Measurements from ENCODE around the gene KIF25.

KIF25 gene

DNA sequence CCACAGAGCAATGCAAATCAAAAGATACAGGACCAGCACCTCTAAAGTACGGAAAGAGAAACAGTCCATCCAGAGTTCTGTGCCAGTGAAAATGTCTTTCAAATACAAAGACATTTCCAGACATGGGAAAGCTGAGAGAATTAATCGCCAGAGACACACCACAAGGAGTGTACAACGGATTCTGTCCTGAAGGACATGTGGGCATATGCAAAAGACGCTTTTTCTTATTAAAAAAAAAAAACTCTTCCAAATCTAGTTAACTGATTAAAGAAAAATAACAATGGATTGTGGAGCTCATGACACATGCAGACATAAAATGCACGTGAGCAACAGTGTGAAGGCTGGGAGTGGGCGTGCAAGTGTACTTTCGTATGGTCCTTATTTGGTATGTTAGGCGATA, 22.8 kb downstream of the KIF25 start:
- DNase-seq = no peak

DNA sequence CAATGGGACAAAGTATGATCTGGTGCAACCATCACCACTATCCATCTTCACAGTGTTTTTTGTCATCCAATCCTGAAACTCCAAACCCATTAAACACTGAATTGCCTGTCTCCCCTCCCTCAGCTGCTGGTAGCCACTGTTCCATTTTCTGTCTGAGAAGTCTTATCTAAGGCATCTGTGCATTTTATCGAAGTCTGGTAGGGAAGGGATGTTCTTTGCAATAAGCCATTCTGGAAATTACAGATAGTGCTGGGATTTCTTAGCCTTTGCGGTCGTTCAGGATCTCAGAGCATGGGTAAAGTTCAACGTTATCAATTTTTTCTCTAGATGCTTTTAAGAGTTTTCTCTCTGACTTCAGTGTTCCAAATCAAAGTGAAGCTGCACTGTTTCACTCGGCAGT, 24.1 kb downstream of the KIF25 start:
- no peak for DNase-seq

DNA sequence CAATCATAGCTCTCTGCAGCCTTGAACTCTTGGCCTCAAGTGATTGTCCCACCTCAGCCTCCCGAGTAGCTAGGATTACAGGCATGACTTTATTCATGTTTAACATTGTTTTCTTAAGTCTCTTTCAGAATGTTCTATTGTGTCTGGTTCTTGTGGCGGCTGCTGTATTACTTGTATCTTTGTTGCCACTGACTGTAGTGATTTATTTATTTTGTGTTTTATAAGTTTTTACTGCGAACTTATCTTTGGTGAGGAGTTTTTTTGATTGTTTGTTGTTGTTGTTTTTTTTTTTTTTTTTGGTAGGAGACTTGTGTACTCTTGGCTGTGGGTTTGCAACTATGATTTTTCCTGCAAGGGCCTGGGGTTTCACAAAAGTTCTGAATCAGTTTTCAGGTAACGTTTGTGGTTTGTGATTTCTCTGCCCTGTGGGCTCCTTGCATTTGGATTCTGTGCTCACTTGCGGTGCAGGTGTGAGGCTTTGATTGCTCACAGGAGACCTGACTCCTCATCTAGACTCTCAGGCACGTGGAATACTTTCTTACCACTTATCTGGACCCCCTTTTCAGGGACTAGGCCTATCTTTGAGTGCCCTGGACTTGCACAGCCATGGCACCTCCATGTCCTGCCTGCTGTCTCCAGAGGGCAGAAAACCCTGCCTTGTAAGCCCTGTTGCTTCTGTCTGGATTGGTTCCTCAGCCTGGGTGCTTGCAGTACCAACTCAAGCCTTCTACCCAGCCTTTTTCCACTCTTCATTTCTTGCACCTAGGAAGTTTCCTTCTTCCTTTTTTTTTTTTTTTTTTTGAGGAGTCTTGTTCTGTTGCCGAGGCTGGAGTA, 25.2 kb downstream of the KIF25 start:
- no peak for DNase-seq

DNA sequence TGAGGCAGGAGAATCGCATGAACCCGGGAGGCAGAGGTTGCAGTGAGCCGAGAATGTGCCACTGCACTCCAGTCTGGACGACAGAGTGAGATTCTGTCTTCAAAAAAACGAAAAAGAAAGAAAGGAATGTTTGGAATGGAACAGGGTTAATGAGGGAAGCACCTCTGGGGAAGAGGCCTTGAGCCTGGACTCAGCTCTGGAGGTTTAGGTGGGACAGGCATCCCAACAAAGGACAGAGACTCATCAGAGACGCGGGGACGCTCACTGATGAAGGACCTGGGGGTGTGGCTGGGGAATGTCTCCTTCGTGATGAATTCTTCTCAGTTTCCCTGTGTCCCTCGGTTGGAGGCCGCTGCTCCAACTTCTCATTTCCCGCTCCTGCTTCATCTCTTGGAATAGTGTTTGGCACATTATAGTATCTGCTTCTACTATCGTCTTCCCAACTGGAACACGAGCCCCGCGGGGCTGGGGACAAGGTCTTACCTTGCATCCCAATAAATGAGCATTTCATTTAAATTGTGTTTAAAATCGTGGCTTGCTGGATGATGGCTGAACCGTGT, 27.6 kb downstream of the KIF25 start:
- DNase-seq = no peak

DNA sequence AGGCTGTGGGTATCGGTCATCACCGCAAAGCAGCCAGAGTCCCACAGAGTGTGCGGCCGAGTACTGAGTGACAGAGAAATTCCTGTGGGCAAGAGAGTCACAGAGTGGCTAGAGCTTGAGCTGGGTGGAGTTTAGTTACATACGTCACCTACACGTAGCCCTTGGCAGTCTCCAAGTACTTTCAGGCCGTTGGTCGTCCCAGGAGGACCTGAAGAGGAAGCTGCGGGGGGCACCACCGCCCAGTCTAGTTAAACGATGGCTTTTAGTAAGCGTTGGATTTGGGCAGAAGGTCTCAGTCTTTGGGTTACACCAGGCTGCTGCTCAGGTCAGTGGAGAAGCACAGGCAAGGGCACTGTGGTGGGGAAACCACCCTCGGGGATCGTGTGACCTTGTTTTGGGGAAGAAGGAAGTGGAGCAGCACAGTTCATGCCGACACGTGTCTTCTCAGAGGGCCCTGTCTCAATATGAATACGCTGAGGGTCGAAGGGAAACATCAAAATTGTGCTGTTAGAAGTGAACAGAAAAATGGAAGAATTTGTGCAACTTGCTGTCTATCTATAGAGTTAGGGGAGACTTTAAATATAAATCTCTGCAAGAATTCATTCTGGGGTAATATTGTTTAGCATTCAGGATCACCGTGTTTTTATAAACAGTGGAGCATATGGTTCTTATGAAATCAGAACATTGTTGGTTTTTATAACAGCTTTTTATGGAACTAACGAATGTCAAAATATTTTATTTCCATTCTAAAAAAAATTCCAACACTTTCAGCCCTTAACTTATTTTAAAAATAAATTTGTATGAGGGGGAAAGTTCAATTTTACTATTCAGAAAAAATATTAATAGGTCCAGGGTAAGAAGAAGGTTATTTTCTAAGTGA, 28.6 kb downstream of the KIF25 start:
- no peak for DNase-seq

DNA sequence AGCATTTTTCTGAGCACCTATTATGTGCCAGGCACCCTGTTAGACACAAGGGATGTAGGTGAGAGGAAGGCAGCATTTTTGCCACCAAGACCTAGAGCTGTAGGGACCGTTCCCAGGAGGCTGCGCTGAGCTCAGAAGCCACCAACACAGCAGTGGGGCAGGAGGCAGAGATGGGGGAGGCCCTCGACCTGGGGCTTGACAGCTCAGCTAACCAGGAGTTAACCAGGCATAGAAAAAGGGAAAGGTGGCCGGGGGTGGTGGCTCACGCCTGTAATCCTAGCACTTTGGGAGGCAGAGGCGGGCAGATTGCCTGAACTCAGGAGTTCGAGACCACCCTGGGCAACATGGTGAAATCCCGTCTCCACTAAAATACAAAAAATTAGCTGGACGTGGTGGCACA, 29.5 kb downstream of the KIF25 start:
- DNase-seq = no peak

DNA sequence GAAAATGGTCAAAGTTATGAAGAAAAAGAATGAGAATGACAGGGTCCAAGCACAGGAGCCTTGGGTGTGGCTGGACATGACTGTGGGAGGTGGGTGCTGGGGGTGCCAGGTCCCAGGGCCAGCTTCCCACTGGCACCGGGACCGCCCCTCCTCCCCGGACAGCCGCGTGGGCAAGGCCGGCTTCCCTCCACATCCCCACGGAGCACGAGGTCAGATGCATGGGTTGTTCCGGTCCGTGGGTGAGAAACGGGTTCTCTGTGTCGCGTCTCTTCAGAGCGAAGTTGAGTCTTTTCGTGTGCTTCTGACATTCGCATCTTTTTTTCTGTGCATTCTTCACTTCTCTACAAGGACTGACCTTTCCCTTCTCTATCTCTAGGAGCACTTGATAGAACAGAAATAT, 30.1 kb downstream of the KIF25 start:
- no peak for DNase-seq

DNA sequence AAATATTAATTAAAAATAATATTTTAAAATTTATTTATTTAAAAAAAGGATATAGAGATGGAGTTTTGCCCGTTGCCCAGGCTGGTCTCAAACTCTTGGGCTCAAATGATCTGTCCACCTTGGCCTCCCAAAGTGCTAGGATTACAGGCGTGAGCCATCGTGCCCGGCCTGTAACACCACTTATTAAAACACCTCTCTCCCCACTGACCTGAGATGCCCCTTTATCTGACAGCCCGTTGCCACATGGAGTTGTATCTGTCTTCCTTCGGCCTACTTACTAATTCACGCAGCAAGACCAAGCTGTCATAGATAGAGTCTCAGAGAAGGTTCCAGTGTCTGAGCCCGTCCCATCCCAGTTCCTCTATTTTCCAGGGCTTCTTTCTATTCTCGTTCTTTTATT, 30.7 kb downstream of the KIF25 start:
- DNase-seq = no peak

DNA sequence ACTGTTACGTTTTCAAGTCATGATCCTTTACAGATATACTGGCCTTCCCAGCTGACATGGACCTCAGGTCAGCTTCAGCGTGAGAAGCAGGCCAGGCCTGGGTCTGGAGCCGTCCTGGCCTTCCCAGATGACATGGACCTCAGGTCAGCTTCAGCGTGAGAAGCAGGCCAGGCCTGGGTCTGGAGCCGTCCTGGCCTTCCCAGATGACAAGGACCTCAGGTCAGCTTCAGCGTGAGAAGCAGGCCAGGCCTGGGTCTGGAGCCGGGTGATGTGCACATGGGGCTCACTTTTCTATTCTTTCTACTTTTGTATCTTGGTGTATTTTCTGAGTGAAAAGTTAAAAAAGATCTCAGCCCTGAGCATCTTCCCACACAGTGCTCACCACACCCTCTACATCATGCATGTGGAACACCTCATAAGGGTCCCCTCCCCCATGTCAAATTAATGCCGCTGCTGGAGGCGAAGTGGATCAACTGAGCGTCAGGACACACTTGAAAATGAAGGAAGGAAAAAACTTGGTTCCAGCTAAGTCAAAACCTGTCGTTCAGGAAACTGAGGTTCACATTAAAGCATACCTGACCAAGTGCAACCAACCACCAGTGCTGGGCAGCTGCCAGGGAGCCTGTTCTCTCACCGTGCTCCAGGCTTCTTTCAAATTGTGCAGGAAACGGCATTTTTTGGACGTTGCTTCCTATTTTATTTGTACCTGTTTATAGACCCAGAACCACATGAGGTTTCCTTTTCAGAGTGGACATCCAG, 32.2 kb downstream of the KIF25 start:
- DNase-seq = no peak

DNA sequence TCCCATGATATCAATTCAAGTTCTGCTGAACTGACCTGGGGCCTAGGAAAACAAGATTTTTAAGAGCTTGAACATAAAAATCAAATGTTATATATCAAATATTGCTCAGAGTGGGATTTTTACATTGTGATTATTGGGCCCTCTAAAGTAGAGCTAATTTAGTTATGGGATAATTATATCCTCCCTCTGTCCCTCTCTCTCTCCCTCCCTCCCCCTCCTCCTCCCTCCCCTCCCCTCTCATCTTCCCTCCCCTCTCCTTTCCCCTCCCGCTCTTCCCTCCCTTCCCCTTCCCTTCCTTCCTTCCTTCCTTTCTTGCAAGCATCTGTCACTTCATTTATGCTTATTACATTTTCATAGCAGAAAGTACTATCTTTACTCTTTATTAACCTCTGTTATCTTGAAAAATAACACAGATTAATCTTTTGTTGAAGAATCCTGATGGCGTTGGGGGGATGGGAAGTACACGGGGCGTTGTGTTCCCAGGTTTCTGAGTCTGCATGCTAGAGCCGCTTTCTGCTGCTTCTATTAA, 32.8 kb downstream of the KIF25 start:
- no peak for DNase-seq

DNA sequence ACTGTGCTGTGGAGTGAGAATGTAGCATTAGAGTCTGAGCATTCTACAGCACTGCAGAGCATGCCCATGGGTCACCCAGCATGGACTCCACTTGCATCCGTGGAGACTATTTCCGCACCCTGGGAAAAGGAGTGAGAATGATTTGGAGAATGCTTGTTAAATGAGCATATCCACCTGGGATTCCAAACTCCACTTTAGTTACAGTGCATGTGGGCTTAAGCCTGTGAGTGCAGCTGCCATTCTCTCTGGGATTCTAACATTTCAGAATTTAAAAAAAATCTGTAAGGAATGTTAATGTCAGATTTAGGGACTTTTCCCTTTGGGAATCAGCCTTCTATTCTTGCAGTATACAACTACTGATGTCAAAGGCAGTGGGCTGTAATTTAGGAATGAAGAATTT, 33.4 kb downstream of the KIF25 start:
- DNase-seq = no peak

DNA sequence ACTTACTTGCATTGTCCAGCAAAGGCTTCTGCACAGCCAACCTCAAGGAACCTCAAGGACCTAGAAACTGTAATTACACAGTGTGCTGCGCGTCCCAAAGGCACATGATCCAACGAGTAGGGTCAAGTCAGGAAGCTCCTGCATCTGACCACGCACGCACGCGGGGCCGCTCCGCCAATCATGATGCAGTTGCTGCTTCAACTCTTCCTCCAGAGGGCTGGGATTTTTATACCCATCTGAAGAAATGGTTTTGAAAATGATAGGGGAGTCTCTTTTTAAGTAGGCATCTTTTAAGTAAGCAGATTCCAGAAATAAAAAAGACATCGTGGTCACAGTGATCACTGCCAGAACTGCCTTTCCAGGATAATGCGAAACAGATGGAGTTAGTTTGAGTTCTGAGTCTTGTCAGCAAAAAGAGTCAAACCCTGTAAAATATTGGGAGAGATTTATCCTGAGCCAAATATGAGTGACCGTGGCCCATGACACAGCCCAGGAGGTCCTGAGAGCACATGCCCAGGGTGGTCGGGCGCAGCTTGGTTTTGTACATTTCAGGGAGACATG, 34.0 kb downstream of the KIF25 start:
- no peak for DNase-seq

DNA sequence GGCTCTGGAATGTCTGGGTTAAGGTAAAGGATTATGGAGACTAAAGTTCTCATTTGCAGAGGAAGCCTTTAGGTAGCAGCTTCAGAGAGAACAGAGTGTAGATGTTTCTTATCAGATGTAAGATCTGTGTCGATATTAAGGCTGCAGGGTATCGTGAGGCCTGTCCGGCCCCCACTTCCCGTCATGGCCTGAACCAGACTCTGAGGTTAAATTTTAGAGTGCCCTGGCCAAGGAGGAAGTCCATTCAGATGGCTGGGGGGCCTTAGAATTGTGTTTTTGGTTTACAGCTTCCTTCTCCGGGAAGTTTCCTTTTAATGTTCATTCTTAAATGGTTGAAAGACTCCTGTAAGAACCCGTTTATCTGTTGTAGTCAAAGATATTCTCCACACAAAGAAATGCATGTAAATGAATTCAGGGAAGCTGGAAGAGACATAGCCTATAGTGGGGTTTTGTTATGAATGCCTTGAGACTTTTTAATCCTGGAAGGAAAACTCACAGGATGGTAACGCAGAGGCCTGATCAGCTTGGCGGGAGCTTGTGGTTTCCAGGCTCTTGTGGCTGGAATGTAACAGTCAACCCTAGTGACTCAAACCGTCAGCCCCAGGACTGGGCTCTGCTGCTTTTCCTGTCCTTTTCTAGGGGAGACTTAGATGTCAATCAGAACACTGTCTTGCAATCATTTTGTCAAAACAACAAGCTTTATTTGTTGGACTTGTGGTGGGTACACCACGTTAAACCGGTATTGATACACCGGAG, 34.7 kb downstream of the KIF25 start:
- DNase-seq = no peak

DNA sequence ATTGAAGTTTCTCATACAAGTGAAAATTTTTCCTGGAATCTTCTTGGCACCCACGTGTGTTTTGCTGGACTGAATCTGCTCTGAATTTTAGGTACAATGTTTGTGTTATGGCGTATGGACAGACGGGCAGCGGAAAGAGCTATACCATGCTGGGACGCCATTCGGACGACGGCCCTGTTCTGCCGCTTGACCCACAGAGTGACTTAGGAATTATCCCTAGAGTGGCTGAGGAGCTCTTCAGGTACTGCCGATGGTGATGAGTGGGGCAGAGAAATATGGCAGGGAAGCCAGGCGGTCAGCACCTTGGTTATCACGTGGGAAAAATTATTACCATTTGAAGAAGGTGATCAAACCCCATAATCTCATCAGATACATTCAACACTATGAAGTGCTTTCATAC, 36.3 kb downstream of the KIF25 start:
- DNase-seq = no peak

DNA sequence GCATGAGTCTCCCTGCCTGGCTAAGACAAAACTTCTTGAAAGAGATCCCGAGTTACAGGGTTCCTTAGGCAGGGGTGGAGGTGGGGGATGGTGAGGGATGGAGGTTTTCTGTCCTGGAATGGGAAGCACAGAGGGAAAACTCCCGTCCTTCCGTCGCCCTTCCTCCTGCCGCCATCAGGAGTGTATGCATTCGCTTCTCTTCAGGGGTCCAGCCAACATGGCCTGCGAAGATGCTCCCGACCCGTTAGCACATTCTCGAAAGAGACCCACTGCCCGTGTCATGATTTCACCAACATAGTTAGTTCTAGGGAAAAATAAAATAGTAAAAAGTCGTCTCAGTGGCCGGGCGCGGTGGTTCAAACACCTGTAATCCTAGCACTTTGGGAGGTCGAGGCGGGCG, 37.1 kb downstream of the KIF25 start:
- no peak for DNase-seq

DNA sequence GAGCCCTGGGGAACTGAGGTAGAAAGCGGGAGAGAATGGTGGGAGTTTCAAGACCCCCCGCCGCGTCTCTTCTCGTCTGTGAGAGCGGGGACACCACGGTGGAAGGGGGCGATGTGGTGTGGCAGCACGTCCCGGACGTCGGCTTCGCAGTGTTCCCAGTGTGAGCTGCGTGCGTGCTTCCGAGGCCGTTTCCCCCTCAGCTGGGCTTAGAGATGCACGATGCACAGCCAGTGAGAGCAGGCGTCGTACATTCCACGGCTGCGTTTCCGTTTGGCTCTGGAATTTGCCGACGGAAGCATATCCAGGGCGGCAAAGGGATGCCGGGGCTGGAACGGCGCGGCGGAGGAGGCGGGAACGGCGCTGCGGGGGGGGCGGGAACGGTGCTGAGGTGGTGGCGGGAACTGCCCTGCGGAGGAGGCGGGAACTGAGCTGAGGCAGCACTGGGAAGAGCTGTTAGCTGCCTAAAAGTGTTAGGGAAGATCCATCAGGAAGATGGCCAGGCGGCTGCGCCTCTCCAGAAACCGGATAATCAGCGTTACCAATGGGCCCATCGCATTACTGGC, 37.7 kb downstream of the KIF25 start:
- no peak for DNase-seq

DNA sequence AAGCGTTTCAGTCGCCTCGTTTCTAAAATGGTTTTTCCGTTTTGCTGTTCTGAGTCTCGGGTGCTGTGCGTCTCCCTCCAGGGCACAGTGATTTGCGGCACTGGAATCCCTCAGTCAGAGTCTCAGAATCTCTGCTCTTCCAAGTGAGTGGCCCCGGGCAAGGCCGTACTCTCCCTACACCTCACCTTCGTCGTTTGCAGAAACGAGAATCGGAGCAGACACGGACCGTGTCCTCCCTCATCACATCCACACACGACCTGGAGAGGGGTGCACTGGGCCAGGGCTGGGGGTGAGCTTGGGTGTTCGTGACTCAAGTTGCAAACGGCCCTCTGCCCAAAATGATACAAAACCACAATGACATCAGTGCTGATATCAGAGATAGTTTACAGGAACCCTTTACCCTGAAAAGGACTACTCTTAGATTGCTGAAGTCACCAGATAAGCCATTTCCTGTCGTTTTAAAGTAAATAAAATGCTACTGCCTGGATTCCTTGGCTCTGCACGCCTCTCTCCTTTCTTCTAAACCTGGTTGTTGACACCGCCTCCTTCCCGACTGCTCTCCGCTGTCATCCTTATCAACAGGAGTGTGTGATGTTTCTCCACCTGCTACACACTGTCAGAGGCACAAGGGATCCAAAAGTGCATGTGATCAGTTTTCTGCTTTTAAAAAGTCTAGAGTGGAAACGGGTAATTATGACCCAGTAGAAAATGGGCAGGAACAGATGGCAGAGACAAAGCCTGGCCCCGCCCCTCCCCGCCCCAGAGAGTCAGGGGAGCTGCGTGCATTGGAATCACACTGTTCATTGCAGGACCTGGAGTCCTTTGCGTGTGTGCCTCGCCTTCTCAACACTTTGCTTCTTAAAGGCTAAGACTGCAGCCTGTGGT, 38.4 kb downstream of the KIF25 start:
- no peak for DNase-seq

DNA sequence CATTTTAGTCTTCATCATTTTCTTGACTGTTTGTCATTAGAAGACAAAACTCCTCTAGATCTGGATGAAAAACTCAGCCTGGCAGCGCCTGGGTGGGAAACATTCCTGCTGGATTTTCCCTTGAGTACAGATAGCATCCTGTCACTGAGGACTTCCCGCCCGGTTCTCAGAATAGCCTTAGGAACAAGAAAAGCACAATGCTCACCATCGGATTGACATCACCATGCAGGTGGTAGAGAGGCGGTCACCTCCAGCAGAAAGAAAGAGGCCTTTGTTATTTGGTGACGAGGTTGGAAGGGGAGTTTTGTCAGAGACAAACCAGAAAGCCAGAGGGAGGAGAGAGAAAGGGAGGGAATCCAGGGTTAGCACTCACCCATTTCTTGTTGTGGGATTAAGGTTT, 39.8 kb downstream of the KIF25 start:
- DNase-seq = no peak

DNA sequence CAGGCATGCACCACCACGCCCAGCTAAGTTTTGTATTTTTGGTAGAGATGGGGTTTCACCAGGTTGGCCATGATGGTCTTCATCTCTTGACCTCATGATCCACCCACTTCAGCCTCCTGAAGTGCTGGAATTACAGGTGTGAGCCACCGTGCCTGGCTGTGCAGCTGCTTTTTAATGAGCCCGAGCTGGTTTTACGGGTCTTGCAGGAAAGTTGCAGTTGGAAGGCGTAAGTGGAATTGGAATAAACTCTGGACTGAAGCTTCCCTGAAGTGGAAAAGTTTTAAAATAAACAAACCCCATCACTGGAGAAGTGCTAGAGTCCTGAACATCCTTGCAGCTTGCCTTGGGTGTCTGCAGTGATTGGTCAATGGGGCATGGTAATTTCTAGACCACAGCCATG, 40.4 kb downstream of the KIF25 start:
- DNase-seq = no peak

DNA sequence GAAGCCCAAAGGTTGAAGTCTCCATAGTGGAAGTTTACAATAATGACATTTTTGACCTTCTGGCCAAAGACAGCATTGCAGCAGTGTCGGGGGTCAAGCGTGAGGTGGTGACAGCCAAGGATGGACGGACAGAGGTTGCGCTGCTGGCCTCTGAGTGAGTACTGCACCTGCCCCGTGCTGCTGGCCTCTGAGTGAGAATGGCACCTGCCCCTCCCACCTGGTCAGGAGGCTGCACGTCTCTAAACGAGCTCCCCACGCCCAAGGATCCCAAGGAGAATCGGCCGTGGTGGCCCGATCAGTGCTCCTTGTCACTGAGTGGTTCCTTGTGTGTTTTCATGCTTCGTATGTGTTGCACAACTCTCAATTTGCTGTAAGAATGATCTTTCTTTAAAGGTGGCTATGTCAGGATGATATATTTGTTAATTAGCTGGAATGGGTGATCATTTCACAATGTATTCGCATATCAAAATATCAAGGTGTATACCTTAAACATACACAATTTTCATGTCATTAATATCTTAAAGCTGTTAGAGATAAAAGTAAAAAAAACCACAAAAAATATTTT, 41.2 kb downstream of the KIF25 start:
- no peak for DNase-seq
